Spleen (tissue), 11 donors: Measurements from ENCODE around the gene TBC1D22A. TPM values are rescaled to one million over a fixed set of nuclear protein-coding genes. Genes with fewer than 3 reads are reported as not detected.

Experiments used
- DNase-seq: peaks from one replicate; pipeline ENCODE4 v3.0.0-alpha.2; 2020
- H3K27ac ChIP-seq, 8 donors: fragments of 200-600 bp; sonication (generic) in 7 of 8; 1 replicate in 4 of 8; 2 replicates in 4 of 8; pipeline versions ENCODE4 v1.5.0 to v1.8.0; 2016 to 2021; ENCODE audit warnings: inconsistent platforms in 4 of 8, mild to moderate bottlenecking in 4 of 8, moderate library complexity in 1 of 8
- H3K27me3 ChIP-seq, 7 donors: fragments of 200-600 bp; sonication (generic) in 6 of 7; replicated peaks in 1 of 7; 1 replicate in 4 of 7; 2 replicates in 3 of 7; pipeline versions ENCODE4 v1.5.0 to v1.8.0; 2016 to 2021; ENCODE audit warnings: inconsistent platforms in 3 of 7, mild to moderate bottlenecking in 1 of 7
- H3K36me3 ChIP-seq, 6 donors: fragments of 200-600 bp; sonication (generic) in 5 of 6; 1 replicate in 4 of 6; 2 replicates in 2 of 6; pipeline versions ENCODE4 v1.5.0 to v1.8.0; 2016 to 2021; ENCODE audit warnings: inconsistent platforms in 2 of 6
- H3K4me1 ChIP-seq, 6 donors: fragments of 200-600 bp; sonication (generic) in 5 of 6; 1 replicate in 3 of 6; 2 replicates in 3 of 6; pipeline versions ENCODE4 v1.5.0 to v1.8.0; 2016 to 2021; ENCODE audit warnings: inconsistent platforms in 3 of 6
- H3K4me3 ChIP-seq, 8 donors: fragments of 200-600 bp; sonication (generic) in 7 of 8; 1 replicate in 4 of 8; 2 replicates in 4 of 8; pipeline versions ENCODE4 v1.5.0 to v1.8.0; 2016 to 2021; ENCODE audit warnings: inconsistent platforms in 4 of 8, mild to moderate bottlenecking in 4 of 8, moderate library complexity in 2 of 8
- H3K9me3 ChIP-seq, 8 donors: fragments of 200-600 bp; sonication (generic) in 7 of 8; 1 replicate in 4 of 8; 2 replicates in 4 of 8; pipeline versions ENCODE4 v1.5.0 to v1.8.0; 2016 to 2021; ENCODE audit warnings: inconsistent platforms in 4 of 8
- CTCF ChIP-seq, 11 experiments: fragments of 200-600 bp in 7 of 11; fragments of 450-650 bp in 4 of 11; sonication (generic) in 4 of 11; IDR thresholded peaks in 8 of 11; conservative IDR thresholded peaks in 3 of 11; 1 replicate in 7 of 11; 2 replicates in 4 of 11; pipeline versions ENCODE4 v1.4.0 to v1.8.0; 2016 to 2021; ENCODE audit warnings: antibody characterized with exemption in 11 of 11, inconsistent platforms in 4 of 11, mild to moderate bottlenecking in 1 of 11
- POLR2A ChIP-seq, 3 donors: fragments of 450-650 bp; IDR thresholded peaks; one replicate each; pipeline ENCODE4 v1.5.1; 2017; ENCODE audit warnings: antibody characterized with exemption in 3 of 3, mild to moderate bottlenecking in 1 of 3
- POLR2AphosphoS5 ChIP-seq, 3 donors: sonication (generic); formaldehyde crosslinking; IDR thresholded peaks; one replicate each; pipeline ENCODE4 v1.5.1; 2017; ENCODE audit warnings: antibody characterized with exemption in 3 of 3
- WGBS, 5 donors: extraction: QIAGEN DNeasy Blood & Tissue Kit in 3 of 5; methylation state at CpG; one replicate each; pipeline versions ENCODE4 v1.1.5 to v1.1.7; 2013 to 2018; 5-methylcytosine and 5-hydroxymethylcytosine counted together
- intact Hi-C: fragments of 100-400 bp; cut with DNase I; formaldehyde crosslinking; loops from one replicate; pipeline ENCODE4 v1.15.0; 2023; ENCODE audit warnings: low total_unique reads
- polyA plus RNA-seq, 3 donors: library from polyadenylated mRNA; stranded (reverse); fragments of 200-250 nt; gene quantifications; one replicate each; pipeline ENCODE4 v1.2.1, GENCODE V29; 2013
- total RNA-seq, 7 donors: library from RNA; depleted of rRNA in 3 of 7; stranded (reverse); fragments of >200 nt in 3 of 7; fragmentation: NEBNext Ultra II Directional in 4 of 7; extraction: Animal tissue kit (Norgen Biotek cat#: 25700) in 4 of 7; gene quantifications; one replicate each; pipeline versions ENCODE4 v1.1.0 to v1.2.1, GENCODE V29; 2016 to 2021
- donor health status: healthy with polysubstance abuse.
- donor health status: DM: no; HTN: no; CAD: no; lungs with moderate emphysema.
- donor health status: DM: no; HTN: no; CAD: no.
- donor health status: Bipolar disorder and iron deficiency.
- donor health status: healthy.
- donor health status: DM: no; HTN: no; CAD: no.
- donor health status: DM: yes; HTN: yes; CAD: no.

Gene TBC1D22A
- total and polyA plus RNA-seq, 10 donors: 17.2 to 66.9 (median 49.6) TPM

GRCh38 chr22:47013861-47014635 lies 251.6 kb downstream of the TBC1D22A start:
- H3K27me3 ChIP-seq: no peaks in the 10 kb centered on the region
- no peaks in the 10 kb centered on the region for H3K9me3 ChIP-seq
- H3K4me3 ChIP-seq: no peak overlapping the region
- no peak overlapping the region for H3K27ac ChIP-seq
- TF ChIP-seq CTCF (IDR thresholded peaks at IDR 0.05 in 8 of 11, conservative IDR thresholded peaks at IDR 0.05 in 3 of 11): no peak
- no peak for TF ChIP-seq POLR2A (IDR thresholded peaks at IDR 0.05)
- TF ChIP-seq POLR2AphosphoS5 (IDR thresholded peaks at IDR 0.05): no peak
- no peak for DNase-seq
- H3K36me3 ChIP-seq: peaks cover 0 to 78% (median 15%) of the 10 kb centered on the region in 6 donors
- 92 to 97% (median 96%) methylated on average over 12 to 23 of the region's 23 CpGs for WGBS, 5 donors
- H3K4me1 ChIP-seq: peaks cover 0 to 6% (median 0%) of the 10 kb centered on the region in 6 donors
- intact Hi-C loops: no loop called here

- no peak for DNase-seq
- H3K4me1 ChIP-seq: peaks cover 0 to 6% (median 0%) of the 10 kb centered on the region in 6 donors
- no peak overlapping the region for H3K4me3 ChIP-seq
- peaks cover 0 to 5% (median 0%) of the 10 kb centered on the region in 8 donors for H3K9me3 ChIP-seq
- TF ChIP-seq POLR2AphosphoS5 (IDR thresholded peaks at IDR 0.05): no peak
- no peak for TF ChIP-seq CTCF (IDR thresholded peaks at IDR 0.05 in 8 of 11, conservative IDR thresholded peaks at IDR 0.05 in 3 of 11)
- TF ChIP-seq POLR2A (IDR thresholded peaks at IDR 0.05): no peak
- H3K27me3 ChIP-seq: no peaks in the 10 kb centered on the region
- H3K36me3 ChIP-seq: peaks cover 0 to 74% (median 8%) of the 10 kb centered on the region in 6 donors
- intact Hi-C loops: no loop called here
- H3K27ac ChIP-seq: no peak overlapping the region
- 96 to 98% (median 97%) methylated on average over 21 of the region's 21 CpGs for WGBS, 5 donors
Measured at GRCh38 chr22:47014636-47015345, 252.3 kb downstream of the TBC1D22A start.

GRCh38 chr22:47015589-47016178 lies 253.2 kb downstream of the TBC1D22A start:
- no peak for DNase-seq
- Histone ChIP-seq H3K4me1 (peaks cover 0 to 6% (median 0%) of the 10 kb centered on the region in 6 donors), H3K27ac (no peak overlapping the region), H3K36me3 (peaks cover 0 to 76% (median 5%) of the 10 kb centered on the region in 6 donors), H3K27me3 (no peaks in the 10 kb centered on the region), H3K4me3 (no peak overlapping the region), H3K9me3 (peaks cover 0 to 14% (median 5%) of the 10 kb centered on the region in 8 donors)
- WGBS, 5 donors: 93 to 96% (median 93%) methylated on average over 15 to 16 of the region's 16 CpGs
- intact Hi-C loops: no loop called here
- no peak for TF ChIP-seq POLR2AphosphoS5 (IDR thresholded peaks at IDR 0.05)
- no peak for TF ChIP-seq POLR2A (IDR thresholded peaks at IDR 0.05)
- no peak for TF ChIP-seq CTCF (IDR thresholded peaks at IDR 0.05 in 8 of 11, conservative IDR thresholded peaks at IDR 0.05 in 3 of 11)
